Osteocyte (in vitro differentiated cells): ENCODE data around the gene MAP2K1. TPM values are rescaled to one million over a fixed set of nuclear protein-coding genes. Genes with fewer than 3 reads are reported as not detected.

ENCODE experiments used
- DNase-seq: peaks from one replicate; pipeline ENCODE4 v3.0.0; 2021; ENCODE audit warnings: mixed read lengths; ENCODE audit not compliant: unreplicated experiment; ENCODE audit errors: extremely low spot score
- H3K27ac Mint-ChIP-seq: one replicate; pipeline ENCODE4 v1.8.0; 2021; ENCODE audit warnings: mild to moderate bottlenecking, mixed read lengths; ENCODE audit not compliant: unreplicated experiment
- H3K27me3 Mint-ChIP-seq: one replicate; pipeline ENCODE4 v1.8.0; 2021; ENCODE audit warnings: mixed read lengths; ENCODE audit not compliant: unreplicated experiment
- H3K36me3 Mint-ChIP-seq: one replicate; pipeline ENCODE4 v1.8.0; 2021; ENCODE audit warnings: mixed read lengths; ENCODE audit not compliant: unreplicated experiment
- H3K4me1 Mint-ChIP-seq: one replicate; pipeline ENCODE4 v1.8.0; 2021; ENCODE audit warnings: mixed read lengths; ENCODE audit not compliant: unreplicated experiment
- H3K4me3 Mint-ChIP-seq: one replicate; pipeline ENCODE4 v1.8.0; 2021; ENCODE audit warnings: mild to moderate bottlenecking, moderate library complexity, mixed read lengths; ENCODE audit not compliant: unreplicated experiment
- H3K9me3 Mint-ChIP-seq: one replicate; pipeline ENCODE4 v1.8.0; 2021; ENCODE audit warnings: mixed read lengths; ENCODE audit not compliant: unreplicated experiment
- CTCF ChIP-seq: fragments of 200-600 bp; sonication (generic); IDR thresholded peaks from 2 replicates; pipeline ENCODE4 v1.5.0; 2021; ENCODE audit warnings: antibody characterized with exemption, mild to moderate bottlenecking, moderate library complexity
- total RNA-seq: library from RNA; stranded (reverse); gene quantifications from 2 replicates; pipeline ENCODE4 v1.2.1, GENCODE V29; 2021

Gene MAP2K1
- total RNA-seq, 1 donor from 2014 or later, result 50.7 TPM

GRCh38 chr15:66474135-66474534, 87.4 kb downstream of the MAP2K1 start:
- peak overlapping the region; percentile 86 for H3K27ac Mint-ChIP-seq
- peaks cover 30% of the 10 kb centered on the region for H3K4me1 Mint-ChIP-seq
- no peaks in the 10 kb centered on the region for H3K9me3 Mint-ChIP-seq
- no peaks in the 10 kb centered on the region for H3K36me3 Mint-ChIP-seq
- H3K4me3 Mint-ChIP-seq, result no peak overlapping the region
- DNase-seq, result no peak
- TF ChIP-seq CTCF, result no peak
- no peaks in the 10 kb centered on the region for H3K27me3 Mint-ChIP-seq

GRCh38 chr15:66474963-66475362, 88.3 kb downstream of the MAP2K1 start:
- Mint-ChIP-seq H3K9me3 (no peaks in the 10 kb centered on the region), H3K4me3 (no peak overlapping the region), H3K27me3 (no peaks in the 10 kb centered on the region), H3K4me1 (peaks cover 30% of the 10 kb centered on the region), H3K27ac (no peak overlapping the region), H3K36me3 (no peaks in the 10 kb centered on the region)
- no peak for DNase-seq
- no peak for TF ChIP-seq CTCF

GRCh38 chr15:66476535-66476934, 89.8 kb downstream of the MAP2K1 start:
- no peak for TF ChIP-seq CTCF
- DNase-seq, result no peak
- no peaks in the 10 kb centered on the region for H3K9me3 Mint-ChIP-seq
- no peak overlapping the region for H3K27ac Mint-ChIP-seq
- H3K4me3 Mint-ChIP-seq, result no peak overlapping the region
- no peaks in the 10 kb centered on the region for H3K36me3 Mint-ChIP-seq
- H3K4me1 Mint-ChIP-seq, result peaks cover 27% of the 10 kb centered on the region
- H3K27me3 Mint-ChIP-seq, result no peaks in the 10 kb centered on the region

- no peak for TF ChIP-seq CTCF
- H3K4me1 Mint-ChIP-seq, result peaks cover 22% of the 10 kb centered on the region
- peaks cover under 1% of the 10 kb centered on the region for H3K36me3 Mint-ChIP-seq
- H3K27ac Mint-ChIP-seq, result no peak overlapping the region
- H3K4me3 Mint-ChIP-seq, result no peak overlapping the region
- no peaks in the 10 kb centered on the region for H3K9me3 Mint-ChIP-seq
- H3K27me3 Mint-ChIP-seq, result no peaks in the 10 kb centered on the region
- no peak for DNase-seq
These were observed 90.3 kb downstream of the MAP2K1 start for GRCh38 chr15:66477011-66477410.

- TF ChIP-seq CTCF, result no peak
- Mint-ChIP-seq H3K27me3 (no peaks in the 10 kb centered on the region), H3K27ac (no peak overlapping the region), H3K4me1 (no peaks in the 10 kb centered on the region), H3K9me3 (no peaks in the 10 kb centered on the region), H3K4me3 (no peak overlapping the region), H3K36me3 (peaks cover 10% of the 10 kb centered on the region)
- DNase-seq, result no peak
These were observed 93.6 kb downstream of the MAP2K1 start for GRCh38 chr15:66480267-66480666.
